ENCODE results near the gene PDZD2. TPM values are rescaled to one million over a fixed set of nuclear protein-coding genes. Genes with fewer than 3 reads are reported as not detected.

Gene PDZD2
- total RNA-seq, 2 experiments from 2014 or later, result 0.05 to 0.25 TPM

- Mint-ChIP-seq H3K36me3 (ENCODE audit: low read depth) (peaks cover 28% of the 10 kb centered on the region), H3K27ac (peak overlapping the region; percentile 24), H3K27me3 (ENCODE audit: low read depth) (no peaks in the 10 kb centered on the region), H3K9me3 (no peaks in the 10 kb centered on the region), H3K4me1 (ENCODE audit: low read depth) (peaks cover 17% of the 10 kb centered on the region), H3K4me3 (no peak overlapping the region)
- CTCF ChIA-PET, result no interaction called here
- intact Hi-C loops (cut with micrococcal nuclease), result no loop called here
- no peak for DNase-seq
Measured at GRCh38 chr5:32123058-32123805, 484.3 kb downstream of the PDZD2 start.

- CTCF ChIA-PET, result no interaction called here
- Mint-ChIP-seq H3K4me1 (ENCODE audit: low read depth) (peaks cover 22% of the 10 kb centered on the region), H3K9me3 (no peaks in the 10 kb centered on the region), H3K4me3 (no peak overlapping the region), H3K36me3 (ENCODE audit: low read depth) (peaks cover 34% of the 10 kb centered on the region), H3K27ac (no peak overlapping the region), H3K27me3 (ENCODE audit: low read depth) (no peaks in the 10 kb centered on the region)
- no peak for DNase-seq
- intact Hi-C loops (cut with micrococcal nuclease), result no loop called here
Measured at GRCh38 chr5:32123889-32124676, 485.2 kb downstream of the PDZD2 start.

GRCh38 chr5:32126691-32127090, 487.8 kb downstream of the PDZD2 start:
- no peak overlapping the region for H3K4me3 Mint-ChIP-seq
- H3K27ac Mint-ChIP-seq, result no peak overlapping the region
- H3K4me1 Mint-ChIP-seq (ENCODE audit: low read depth), result peaks cover 22% of the 10 kb centered on the region
- H3K9me3 Mint-ChIP-seq, result no peaks in the 10 kb centered on the region
- intact Hi-C loops (cut with micrococcal nuclease), result no loop called here
- peaks cover 34% of the 10 kb centered on the region for H3K36me3 Mint-ChIP-seq (ENCODE audit: low read depth)
- no peak for DNase-seq
- CTCF ChIA-PET, result no interaction called here
- H3K27me3 Mint-ChIP-seq (ENCODE audit: low read depth), result no peaks in the 10 kb centered on the region

GRCh38 chr5:32127711-32128110, 488.8 kb downstream of the PDZD2 start:
- Mint-ChIP-seq H3K4me3 (no peak overlapping the region), H3K4me1 (ENCODE audit: low read depth) (peaks cover 16% of the 10 kb centered on the region), H3K36me3 (ENCODE audit: low read depth) (peaks cover 31% of the 10 kb centered on the region), H3K27me3 (ENCODE audit: low read depth) (no peaks in the 10 kb centered on the region), H3K27ac (no peak overlapping the region), H3K9me3 (no peaks in the 10 kb centered on the region)
- intact Hi-C loops (cut with micrococcal nuclease), result no loop called here
- no peak for DNase-seq
- CTCF ChIA-PET, result no interaction called here

- H3K36me3 Mint-ChIP-seq (ENCODE audit: low read depth), result peaks cover 39% of the 10 kb centered on the region
- no peak overlapping the region for H3K4me3 Mint-ChIP-seq
Measured at GRCh38 chr5:32129074-32129598, 490.2 kb downstream of the PDZD2 start.

GRCh38 chr5:32130865-32131264, 491.9 kb downstream of the PDZD2 start:
- Mint-ChIP-seq H3K27ac (no peak overlapping the region), H3K27me3 (ENCODE audit: low read depth) (no peaks in the 10 kb centered on the region), H3K4me3 (no peak overlapping the region), H3K4me1 (ENCODE audit: low read depth) (peaks cover 19% of the 10 kb centered on the region), H3K36me3 (ENCODE audit: low read depth) (peaks cover 40% of the 10 kb centered on the region), H3K9me3 (no peaks in the 10 kb centered on the region)
- intact Hi-C loops (cut with micrococcal nuclease), result no loop called here
- no peak for DNase-seq
- CTCF ChIA-PET, result interaction anchor here (0.6 kb wide), 1 partner anchor 1805 kb away, joined by 4 read pairs; the partner anchor contains the start of gene RXFP3

More at GRCh38 chr5:32129074-32129598, 490.2 kb downstream of the PDZD2 start:
- H3K9me3 Mint-ChIP-seq, result no peaks in the 10 kb centered on the region
- CTCF ChIA-PET, result interaction anchor here (0.9 to 1.3 kb wide), 2 partner anchors 36 to 461 kb away, joined by 3 to 4 read pairs; no protein-coding TSS in a partner anchor
- DNase-seq, result no peak
- no peaks in the 10 kb centered on the region for H3K27me3 Mint-ChIP-seq (ENCODE audit: low read depth)
- H3K27ac Mint-ChIP-seq, result no peak overlapping the region
- intact Hi-C loops (cut with micrococcal nuclease), result no loop called here
- peaks cover 16% of the 10 kb centered on the region for H3K4me1 Mint-ChIP-seq (ENCODE audit: low read depth)

GRCh38 chr5:32131604-32132003, 492.7 kb downstream of the PDZD2 start:
- intact Hi-C loops (cut with micrococcal nuclease), result no loop called here
- Mint-ChIP-seq H3K36me3 (ENCODE audit: low read depth) (peaks cover 34% of the 10 kb centered on the region), H3K9me3 (no peaks in the 10 kb centered on the region), H3K27me3 (ENCODE audit: low read depth) (no peaks in the 10 kb centered on the region), H3K4me3 (no peak overlapping the region), H3K4me1 (ENCODE audit: low read depth) (peaks cover 19% of the 10 kb centered on the region), H3K27ac (no peak overlapping the region)
- DNase-seq, result no peak
- CTCF ChIA-PET, result no interaction called here

GRCh38 chr5:32132757-32133156, 493.8 kb downstream of the PDZD2 start:
- H3K27me3 Mint-ChIP-seq (ENCODE audit: low read depth), result no peaks in the 10 kb centered on the region
- no peak for DNase-seq
- H3K4me1 Mint-ChIP-seq (ENCODE audit: low read depth), result peaks cover 19% of the 10 kb centered on the region
- H3K9me3 Mint-ChIP-seq, result no peaks in the 10 kb centered on the region
- H3K36me3 Mint-ChIP-seq (ENCODE audit: low read depth), result peaks cover 33% of the 10 kb centered on the region
- intact Hi-C loops (cut with micrococcal nuclease), result no loop called here
- no peak overlapping the region for H3K4me3 Mint-ChIP-seq
- H3K27ac Mint-ChIP-seq, result no peak overlapping the region
- CTCF ChIA-PET, result interaction anchor here (0.5 kb wide), 1 partner anchor 247 kb away, joined by 3 read pairs; no protein-coding TSS in a partner anchor

- H3K4me3 Mint-ChIP-seq, result no peak overlapping the region
- intact Hi-C loops (cut with micrococcal nuclease), result no loop called here
- DNase-seq, result no peak
- no peaks in the 10 kb centered on the region for H3K27me3 Mint-ChIP-seq (ENCODE audit: low read depth)
- CTCF ChIA-PET, result interaction anchor here (1.2 to 1.5 kb wide), 2 partner anchors 42 to 194 kb away, joined by 3 to 4 read pairs; no protein-coding TSS in a partner anchor
- H3K4me1 Mint-ChIP-seq (ENCODE audit: low read depth), result peaks cover 25% of the 10 kb centered on the region
- H3K27ac Mint-ChIP-seq, result no peak overlapping the region
- no peaks in the 10 kb centered on the region for H3K9me3 Mint-ChIP-seq
- H3K36me3 Mint-ChIP-seq (ENCODE audit: low read depth), result peaks cover 31% of the 10 kb centered on the region
Measured at GRCh38 chr5:32135086-32135485, 496.2 kb downstream of the PDZD2 start.

GRCh38 chr5:32136342-32136741, 497.4 kb downstream of the PDZD2 start:
- Mint-ChIP-seq H3K9me3 (no peaks in the 10 kb centered on the region), H3K4me1 (ENCODE audit: low read depth) (peaks cover 20% of the 10 kb centered on the region), H3K4me3 (no peak overlapping the region), H3K27me3 (ENCODE audit: low read depth) (no peaks in the 10 kb centered on the region), H3K27ac (no peak overlapping the region), H3K36me3 (ENCODE audit: low read depth) (peaks cover 32% of the 10 kb centered on the region)
- intact Hi-C loops (cut with micrococcal nuclease), result no loop called here
- no peak for DNase-seq
- CTCF ChIA-PET, result interaction anchor here (1.2 kb wide), 1 partner anchor 193 kb away, joined by 3 read pairs; no protein-coding TSS in a partner anchor

GRCh38 chr5:32138839-32139493, 500.0 kb downstream of the PDZD2 start:
- H3K27me3 Mint-ChIP-seq (ENCODE audit: low read depth), result no peaks in the 10 kb centered on the region
- intact Hi-C loops (cut with micrococcal nuclease), result no loop called here
- H3K4me1 Mint-ChIP-seq (ENCODE audit: low read depth), result peaks cover 20% of the 10 kb centered on the region
- peak overlapping the region; percentile 22 for H3K27ac Mint-ChIP-seq
- DNase-seq, result peak; percentile 62
- no peak overlapping the region for H3K4me3 Mint-ChIP-seq
- CTCF ChIA-PET, result no interaction called here
- H3K9me3 Mint-ChIP-seq, result no peaks in the 10 kb centered on the region
- peaks cover 26% of the 10 kb centered on the region for H3K36me3 Mint-ChIP-seq (ENCODE audit: low read depth)
